Peyer's patch (tissue), 4 donors: ENCODE measurements around the gene NLRP5.
"Not testable (repeated sequence)": the region's sequence is repeated elsewhere in the genome, so short reads cannot be mapped to it uniquely, and the experiment has no call there.

Source experiments
- POLR2A ChIP-seq, 2 donors: fragments of 450-650 bp; IDR thresholded peaks; one replicate each; pipeline ENCODE4 v1.5.1; 2017; ENCODE audit warnings: antibody characterized with exemption in 2 of 2, mild to moderate bottlenecking in 2 of 2, moderate library complexity in 2 of 2
- TF ChIP-seq, protein P1 (sequence below), 6 experiments: fragments of 450-650 bp in 4 of 6; fragments of 200-600 bp in 2 of 6; sonication (generic) in 1 of 6; IDR thresholded peaks; one replicate each; pipeline ENCODE4 v1.5.1; 2017 to 2019; ENCODE audit warnings: antibody characterized with exemption in 6 of 6, mild to moderate bottlenecking in 3 of 6, moderate library complexity in 1 of 6

GRCh38 chr19:56098237-56098636 is 111.7 kb downstream of the NLRP5 start:
- not testable (repeated sequence) for TF ChIP-seq POLR2A (IDR thresholded peaks at IDR 0.05)
- TF ChIP-seq, protein P1, sequence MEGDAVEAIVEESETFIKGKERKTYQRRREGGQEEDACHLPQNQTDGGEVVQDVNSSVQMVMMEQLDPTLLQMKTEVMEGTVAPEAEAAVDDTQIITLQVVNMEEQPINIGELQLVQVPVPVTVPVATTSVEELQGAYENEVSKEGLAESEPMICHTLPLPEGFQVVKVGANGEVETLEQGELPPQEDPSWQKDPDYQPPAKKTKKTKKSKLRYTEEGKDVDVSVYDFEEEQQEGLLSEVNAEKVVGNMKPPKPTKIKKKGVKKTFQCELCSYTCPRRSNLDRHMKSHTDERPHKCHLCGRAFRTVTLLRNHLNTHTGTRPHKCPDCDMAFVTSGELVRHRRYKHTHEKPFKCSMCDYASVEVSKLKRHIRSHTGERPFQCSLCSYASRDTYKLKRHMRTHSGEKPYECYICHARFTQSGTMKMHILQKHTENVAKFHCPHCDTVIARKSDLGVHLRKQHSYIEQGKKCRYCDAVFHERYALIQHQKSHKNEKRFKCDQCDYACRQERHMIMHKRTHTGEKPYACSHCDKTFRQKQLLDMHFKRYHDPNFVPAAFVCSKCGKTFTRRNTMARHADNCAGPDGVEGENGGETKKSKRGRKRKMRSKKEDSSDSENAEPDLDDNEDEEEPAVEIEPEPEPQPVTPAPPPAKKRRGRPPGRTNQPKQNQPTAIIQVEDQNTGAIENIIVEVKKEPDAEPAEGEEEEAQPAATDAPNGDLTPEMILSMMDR (IDR thresholded peaks at IDR 0.05), result not testable (repeated sequence)
